Effector memory CD4-positive, alpha-beta T cell (primary cell): ENCODE results near the gene PDGFA.

Experiments used
- DNase-seq, 3 donors: peaks; one replicate each; pipeline ENCODE4 v3.0.0-alpha.2; 2020
- H3K27ac ChIP-seq: 2 replicates; pipeline ENCODE4 v1.7.0; 2013; ENCODE audit warnings: mild to moderate bottlenecking, low read length, moderate library complexity; ENCODE audit not compliant: insufficient read depth, poor library complexity, severe bottlenecking
- H3K27me3 ChIP-seq: replicated peaks from 2 replicates; pipeline ENCODE4 v1.7.0; 2013; ENCODE audit warnings: mild to moderate bottlenecking, low read length; ENCODE audit not compliant: insufficient read depth, control insufficient read depth, poor library complexity, severe bottlenecking
- H3K36me3 ChIP-seq: 2 replicates; pipeline ENCODE4 v1.7.0; 2013; ENCODE audit warnings: mild to moderate bottlenecking, low read length, moderate library complexity; ENCODE audit not compliant: control insufficient read depth, insufficient read depth
- H3K4me1 ChIP-seq: 2 replicates; pipeline ENCODE4 v1.7.0; 2013; ENCODE audit warnings: low read length, mild to moderate bottlenecking; ENCODE audit not compliant: control insufficient read depth, insufficient read depth, poor library complexity, severe bottlenecking
- H3K4me3 ChIP-seq: 2 replicates; pipeline ENCODE4 v1.7.0; 2013; ENCODE audit warnings: low read length, low read depth, mild to moderate bottlenecking; ENCODE audit not compliant: insufficient read depth, poor library complexity, severe bottlenecking
- H3K9me3 ChIP-seq: 2 replicates; pipeline ENCODE4 v1.7.0; 2013; ENCODE audit warnings: mild to moderate bottlenecking, low read length, moderate library complexity; ENCODE audit not compliant: control insufficient read depth

The PDGFA gene

GRCh38 chr7:450741-451140 is 68.9 kb downstream of the PDGFA start:
- Histone ChIP-seq H3K4me3 (no peak overlapping the region), H3K27ac (no peak overlapping the region), H3K9me3 (no peaks in the 10 kb centered on the region), H3K4me1 (no peaks in the 10 kb centered on the region), H3K36me3 (no peaks in the 10 kb centered on the region), H3K27me3 (no peaks in the 10 kb centered on the region)
- no peak for DNase-seq

GRCh38 chr7:450036-450435 is 69.6 kb downstream of the PDGFA start:
- no peak for DNase-seq
- no peaks in the 10 kb centered on the region for H3K4me1 ChIP-seq
- no peaks in the 10 kb centered on the region for H3K36me3 ChIP-seq
- H3K27me3 ChIP-seq, result no peaks in the 10 kb centered on the region
- no peak overlapping the region for H3K4me3 ChIP-seq
- H3K9me3 ChIP-seq, result no peaks in the 10 kb centered on the region
- H3K27ac ChIP-seq, result no peak overlapping the region

GRCh38 chr7:449324-450019 is 70.2 kb downstream of the PDGFA start:
- no peak for DNase-seq
- H3K36me3 ChIP-seq, result no peaks in the 10 kb centered on the region
- no peak overlapping the region for H3K4me3 ChIP-seq
- no peaks in the 10 kb centered on the region for H3K27me3 ChIP-seq
- H3K27ac ChIP-seq, result no peak overlapping the region
- no peaks in the 10 kb centered on the region for H3K4me1 ChIP-seq
- H3K9me3 ChIP-seq, result no peaks in the 10 kb centered on the region

- Histone ChIP-seq H3K27me3 (no peaks in the 10 kb centered on the region), H3K4me3 (no peak overlapping the region), H3K4me1 (no peaks in the 10 kb centered on the region)
Measured at GRCh38 chr7:447523-447922, 72.1 kb downstream of the PDGFA start.

More at GRCh38 chr7:447523-447922, 72.1 kb downstream of the PDGFA start:
- no peaks in the 10 kb centered on the region for H3K9me3 ChIP-seq
- DNase-seq, result no peak
- H3K27ac ChIP-seq, result no peak overlapping the region
- H3K36me3 ChIP-seq, result no peaks in the 10 kb centered on the region
